Stimulated activated CD8-positive, alpha-beta memory T cell treated with anti-CD3 and anti-CD28 coated beads, Interleukin-7, amount 100 ng/mL, for 48 hours (primary cell): ENCODE measurements around the gene MCC.

Experiments used
- DNase-seq, 2 donors: peaks; one replicate each; pipeline ENCODE4 v3.0.0-alpha.2; 2020; ENCODE audit warnings: low read depth in 1 of 2; ENCODE audit errors: extremely low read depth in 1 of 2

The MCC gene

DNA sequence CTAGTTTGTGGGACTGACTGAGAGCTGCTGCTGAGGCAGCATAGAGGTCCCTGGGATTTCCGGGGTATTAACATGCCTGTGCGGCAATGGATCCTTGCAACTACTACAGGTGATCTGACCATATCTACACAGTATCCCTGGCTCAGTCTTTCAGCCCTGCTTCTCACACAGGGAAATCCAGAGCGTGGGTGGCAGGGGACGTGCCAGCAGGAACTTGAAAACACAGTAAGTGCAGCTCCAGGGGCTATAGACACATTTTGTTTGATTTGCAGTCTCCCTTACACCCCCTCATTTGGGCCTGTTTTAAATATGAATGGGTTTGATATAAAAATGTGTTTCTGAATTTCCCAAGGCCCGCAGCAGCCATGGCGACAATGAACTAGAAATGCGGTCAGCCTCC, 302.2 kb downstream of the MCC start:
- DNase-seq: no peak

DNA sequence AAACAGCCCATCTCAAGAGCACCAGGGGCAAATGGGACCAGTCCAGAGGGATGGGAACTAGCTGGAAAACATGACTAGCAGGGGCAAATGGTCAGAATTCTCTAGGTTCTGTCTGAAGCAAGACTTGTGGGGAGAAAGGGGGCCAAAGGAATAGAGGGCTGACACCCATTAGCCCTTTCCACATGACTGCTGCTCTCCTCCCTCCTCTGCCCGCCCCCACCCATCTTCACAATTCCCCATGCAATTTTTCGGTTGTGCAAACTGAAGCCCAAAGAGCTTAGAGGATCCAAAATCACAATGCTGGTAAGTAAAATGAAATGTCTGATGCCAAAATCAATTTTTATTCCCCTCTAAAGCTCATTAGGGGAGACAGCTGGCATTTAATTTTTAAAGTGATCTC, 304.6 kb downstream of the MCC start:
- DNase-seq: no peak

DNA sequence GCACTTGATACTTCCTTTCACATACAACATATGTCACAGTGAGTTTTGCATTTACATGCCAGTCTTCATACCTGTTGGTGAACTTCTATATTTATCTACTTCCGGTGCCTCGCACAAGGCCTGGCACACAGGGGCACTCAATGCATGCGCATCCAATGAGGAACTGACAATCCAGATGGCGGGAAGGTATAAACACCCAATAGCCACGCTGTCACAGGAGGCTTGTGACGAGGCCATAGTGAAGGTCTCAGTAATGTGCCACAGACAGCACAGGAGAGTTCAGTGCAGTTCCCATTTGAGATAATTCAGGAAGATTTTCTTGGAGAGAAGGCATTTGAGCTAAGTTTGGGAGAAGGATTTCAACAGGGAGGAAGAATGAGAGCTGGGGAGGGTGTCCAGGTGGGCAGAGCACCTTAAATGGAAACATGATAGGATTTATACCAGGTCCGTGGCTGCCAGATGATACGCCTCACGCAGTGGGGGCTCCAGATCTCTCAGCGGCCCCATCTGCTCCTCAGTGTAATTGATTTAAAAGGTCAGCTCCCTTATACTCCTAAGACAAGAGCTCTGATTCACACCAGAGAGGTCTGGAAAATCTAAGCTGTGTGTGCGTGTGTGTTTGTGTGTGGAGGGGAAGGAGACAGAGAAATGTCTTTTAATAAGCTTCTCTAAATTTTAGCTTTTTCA, 305.5 kb downstream of the MCC start:
- DNase-seq: no peak

DNA sequence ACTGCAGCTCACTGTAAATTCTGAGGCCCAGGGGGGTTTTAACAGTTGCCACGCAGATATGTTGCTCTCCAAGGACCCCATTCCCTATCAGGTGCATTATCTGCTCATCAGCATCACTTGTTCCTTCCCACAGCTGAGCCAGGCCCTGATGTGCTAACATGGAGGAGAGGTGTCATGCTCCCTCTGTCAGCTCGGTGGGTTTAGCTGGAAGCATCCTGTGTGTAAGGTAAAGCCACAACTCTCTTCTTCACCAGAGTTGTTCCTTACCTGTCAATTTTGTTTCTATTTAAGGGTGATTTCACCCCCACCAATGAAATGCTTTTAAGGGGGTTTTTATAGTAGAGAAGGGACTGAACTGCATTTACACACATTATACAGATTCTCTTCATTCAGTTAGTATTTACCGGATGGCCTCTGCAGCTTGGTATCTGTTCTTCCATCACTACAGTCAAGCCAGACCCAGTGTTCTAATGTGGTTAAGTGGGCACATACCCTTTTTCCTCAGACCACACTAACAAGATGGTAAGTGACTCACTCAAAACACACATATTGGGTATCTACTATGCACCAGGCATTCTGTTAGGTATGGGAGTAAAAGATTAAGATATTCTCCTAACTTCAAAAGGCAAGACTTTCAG, 306.3 kb downstream of the MCC start:
- DNase-seq: no peak

DNA sequence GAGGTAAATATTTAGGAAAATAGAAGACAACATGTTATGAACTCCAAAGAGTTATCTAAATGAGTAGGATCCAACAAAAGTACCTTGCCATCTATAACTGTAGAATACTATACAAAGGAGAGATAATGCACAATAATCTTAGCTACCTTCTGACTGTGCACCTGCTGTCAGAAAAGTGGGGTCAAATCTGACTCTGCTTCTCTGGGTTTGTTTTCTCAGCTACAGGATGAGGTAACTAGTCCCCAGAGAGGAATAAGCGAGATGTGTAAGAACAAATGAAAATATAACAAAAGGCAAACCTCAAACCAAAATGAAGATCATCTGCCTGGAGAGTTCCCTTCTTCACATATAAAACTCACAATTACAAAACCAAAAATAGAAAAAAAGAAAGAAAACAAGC, 306.8 kb downstream of the MCC start:
- no peak for DNase-seq

DNA sequence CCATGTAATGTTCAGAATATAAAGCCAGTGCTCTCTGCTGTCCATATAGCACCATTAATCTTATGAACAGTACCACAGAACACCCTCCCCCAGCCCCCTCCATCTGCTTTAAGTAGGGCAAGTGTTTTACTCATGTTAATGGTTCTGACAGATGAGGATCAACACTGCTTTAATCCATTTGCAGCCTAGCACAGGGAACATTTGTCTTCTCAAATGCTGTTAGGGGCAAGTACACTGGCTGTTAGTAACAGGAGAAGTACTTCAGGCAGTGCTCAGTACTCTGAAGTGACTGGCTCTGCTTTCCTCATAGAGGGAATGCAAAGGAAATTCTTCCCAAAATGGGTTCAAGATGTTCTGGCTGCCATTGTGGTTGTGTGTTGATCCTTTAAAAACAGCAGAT, 309.1 kb downstream of the MCC start:
- DNase-seq: no peak

DNA sequence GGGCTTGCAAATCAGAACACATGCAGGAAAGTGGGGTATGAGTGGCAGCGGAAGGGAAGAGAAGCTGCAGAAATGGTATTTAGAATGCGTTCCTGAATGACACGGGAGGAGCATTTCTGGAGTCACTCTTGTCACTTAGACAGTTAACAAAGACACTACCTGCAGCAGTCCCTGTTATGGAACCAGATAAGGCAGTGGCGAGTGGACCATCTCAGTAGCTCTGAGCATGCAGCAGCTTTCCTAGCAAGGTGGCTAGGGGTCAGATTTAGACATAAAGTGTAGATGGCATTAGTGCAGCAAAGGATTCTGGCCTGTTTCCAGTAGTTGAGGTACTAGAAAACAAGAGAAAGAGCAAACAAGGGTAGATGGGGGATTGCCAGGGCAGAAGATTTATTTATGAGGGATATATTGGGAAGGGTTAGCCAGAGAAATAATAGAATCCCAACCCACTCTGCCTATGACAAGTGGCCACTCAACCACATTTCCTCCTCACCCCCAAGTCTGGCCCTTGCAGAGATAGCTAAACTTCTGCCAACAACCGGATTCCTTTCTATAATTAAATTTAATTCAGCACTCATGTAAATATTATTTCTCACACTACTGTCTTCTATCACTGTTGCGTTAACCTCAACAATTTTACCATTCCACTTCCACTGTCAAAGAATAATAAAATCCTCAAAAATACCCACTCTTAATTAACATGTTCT, 310.0 kb downstream of the MCC start:
- no peak for DNase-seq

DNA sequence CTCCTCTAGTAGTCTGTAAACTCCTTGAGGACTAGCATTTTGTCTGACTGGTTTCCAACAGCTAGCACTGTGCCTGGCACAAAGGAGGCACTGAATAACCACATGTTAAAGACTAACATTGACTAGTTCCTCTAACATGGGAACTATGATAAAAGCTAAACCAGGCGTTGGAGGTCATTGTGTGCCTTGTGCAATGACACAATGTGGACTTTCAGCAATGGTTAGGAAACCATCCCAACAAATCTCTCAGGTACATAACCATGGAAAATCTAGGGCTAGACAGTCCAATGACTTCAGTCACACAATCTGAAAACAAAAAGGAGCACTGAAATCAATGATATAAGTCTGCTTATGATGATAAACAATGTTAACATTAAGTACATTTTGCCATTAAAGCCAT, 311.0 kb downstream of the MCC start:
- no peak for DNase-seq

DNA sequence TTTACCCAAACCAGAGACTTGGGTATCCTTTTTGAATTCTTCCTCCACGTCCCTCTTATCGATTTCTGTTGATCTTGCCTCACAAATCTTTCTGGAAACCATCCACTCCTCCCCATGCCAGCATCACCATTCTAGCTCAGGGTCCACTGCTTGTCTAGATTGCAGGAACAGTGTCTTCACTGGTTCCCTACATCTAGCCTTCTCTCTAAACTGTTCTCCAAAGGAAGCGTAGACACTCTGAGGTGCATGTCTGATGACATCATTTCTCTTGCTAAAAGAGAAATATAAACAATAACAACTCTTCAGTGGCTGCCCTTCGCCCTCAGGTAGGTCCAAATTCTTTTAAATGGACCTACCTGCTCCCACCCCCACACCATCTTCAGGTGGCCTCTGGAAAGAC, 311.5 kb downstream of the MCC start:
- no peak for DNase-seq

DNA sequence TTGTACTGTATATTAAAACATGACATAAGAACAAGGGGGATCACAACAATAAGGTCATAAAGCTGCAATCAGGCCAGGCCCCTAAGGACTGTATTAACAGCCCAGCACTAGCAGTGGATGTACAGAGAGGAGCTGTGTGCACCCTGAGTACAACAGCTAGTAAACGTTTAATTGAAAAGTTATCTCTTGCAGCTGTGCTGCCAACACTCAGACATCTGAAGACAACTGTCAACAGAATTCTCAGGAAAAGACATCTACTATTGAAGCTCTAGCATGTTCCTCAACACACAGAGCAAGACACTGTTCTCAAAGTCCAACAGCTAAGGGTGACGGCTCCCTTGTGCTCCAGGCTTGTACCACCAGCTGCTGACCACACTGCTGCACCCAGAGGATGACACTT, 312.1 kb downstream of the MCC start:
- no peak for DNase-seq

DNA sequence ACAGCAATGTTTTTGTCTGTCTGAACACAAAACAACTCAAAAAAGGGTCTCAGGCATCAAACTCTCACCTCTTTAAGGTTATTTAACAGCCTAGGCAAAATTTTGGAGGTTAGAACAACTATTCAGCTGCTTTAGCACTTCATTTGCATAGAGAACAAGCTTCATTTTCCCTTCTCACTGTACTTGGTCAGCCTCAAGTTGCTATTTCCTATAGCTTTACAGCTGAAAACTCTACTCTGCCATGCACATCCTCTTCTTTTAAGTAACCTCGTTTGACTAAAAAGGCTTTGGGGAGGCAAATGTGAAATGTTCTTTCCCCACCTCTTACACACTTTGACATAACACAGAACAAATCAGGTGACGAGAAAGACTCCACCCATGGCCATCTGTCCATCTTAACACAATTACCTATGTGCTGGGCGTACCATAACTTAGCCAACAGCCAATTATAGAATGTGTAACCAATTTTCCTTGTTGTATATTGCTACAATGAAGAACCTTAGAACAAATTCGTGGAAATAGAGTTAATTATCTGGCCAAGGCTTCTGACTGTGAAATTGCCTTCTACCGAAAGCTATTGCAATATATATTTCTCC, 315.9 kb downstream of the MCC start:
- DNase-seq: no peak

DNA sequence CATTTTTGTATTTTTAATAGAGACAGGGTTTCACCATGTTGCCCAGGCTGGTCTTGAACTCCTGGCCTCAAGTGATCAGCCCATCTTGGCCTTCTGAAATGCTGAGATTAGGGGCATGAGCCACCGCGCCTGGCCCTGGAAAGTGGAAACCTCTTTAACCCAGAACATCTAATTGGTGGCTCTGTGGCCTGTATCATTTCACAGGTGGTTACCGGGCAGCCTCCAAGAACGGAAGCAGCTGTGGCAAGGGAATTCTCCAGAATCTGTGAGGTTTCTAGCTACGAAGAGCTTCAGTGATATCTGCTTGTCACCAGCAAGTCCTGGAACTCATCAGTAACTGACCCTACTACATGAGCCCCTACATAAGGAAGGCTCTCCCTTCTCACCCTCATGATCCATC, 316.7 kb downstream of the MCC start:
- no peak for DNase-seq

DNA sequence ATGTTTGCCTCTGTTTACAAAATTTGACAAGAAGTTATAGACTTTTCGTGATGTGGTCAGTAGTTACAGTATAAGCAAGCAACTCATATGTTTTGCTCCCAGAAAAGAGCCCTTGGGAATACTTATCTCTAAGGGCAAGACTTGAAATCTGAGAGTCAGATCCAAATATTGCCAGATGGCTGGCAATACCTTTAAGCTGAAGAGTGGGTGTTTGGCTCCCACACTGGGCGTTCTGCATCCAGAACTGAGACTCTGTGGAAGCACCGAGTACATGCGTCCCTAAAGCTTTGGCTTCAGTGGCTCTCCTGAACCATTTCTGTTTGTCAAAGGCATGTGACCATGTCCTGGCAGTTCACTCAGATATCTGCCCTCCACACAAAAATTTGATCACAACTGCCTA, 317.5 kb downstream of the MCC start:
- DNase-seq: no peak

DNA sequence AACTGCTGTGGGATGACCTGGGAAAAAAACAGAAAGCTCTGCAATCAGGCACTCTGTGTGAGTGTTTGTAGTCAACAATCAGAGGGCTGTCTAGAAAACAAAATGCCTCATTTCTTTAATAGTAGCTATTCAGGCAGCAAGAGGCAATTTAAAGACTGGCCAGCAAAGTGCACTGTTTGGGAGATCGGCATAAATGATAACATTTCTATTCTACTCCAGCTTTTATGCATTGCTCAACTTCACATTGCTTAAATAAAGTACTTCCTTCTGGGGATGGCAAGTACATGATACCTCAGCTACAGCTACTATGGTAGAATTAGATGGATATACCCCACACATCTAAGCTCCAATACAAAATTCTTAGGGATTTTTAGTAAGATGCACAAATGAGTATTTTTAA, 318.5 kb downstream of the MCC start:
- DNase-seq: no peak

DNA sequence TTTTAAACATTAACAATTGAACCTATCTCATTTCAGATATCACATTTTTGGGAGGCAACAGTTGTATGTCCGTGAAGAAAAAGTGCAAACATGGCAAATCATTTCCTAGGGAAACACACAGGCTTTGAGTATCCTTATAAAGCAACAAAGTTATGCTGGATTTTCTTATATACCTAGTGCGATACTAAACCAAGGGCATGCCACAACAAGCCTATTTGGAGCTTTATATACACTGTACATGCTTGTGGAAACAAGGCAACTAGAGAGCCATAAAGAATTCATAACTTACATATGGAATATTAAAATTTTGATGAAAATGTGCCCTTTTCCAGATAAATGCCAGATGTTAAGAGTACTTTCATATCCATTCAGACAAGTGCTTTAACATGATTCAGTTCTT, 320.3 kb downstream of the MCC start:
- no peak for DNase-seq

DNA sequence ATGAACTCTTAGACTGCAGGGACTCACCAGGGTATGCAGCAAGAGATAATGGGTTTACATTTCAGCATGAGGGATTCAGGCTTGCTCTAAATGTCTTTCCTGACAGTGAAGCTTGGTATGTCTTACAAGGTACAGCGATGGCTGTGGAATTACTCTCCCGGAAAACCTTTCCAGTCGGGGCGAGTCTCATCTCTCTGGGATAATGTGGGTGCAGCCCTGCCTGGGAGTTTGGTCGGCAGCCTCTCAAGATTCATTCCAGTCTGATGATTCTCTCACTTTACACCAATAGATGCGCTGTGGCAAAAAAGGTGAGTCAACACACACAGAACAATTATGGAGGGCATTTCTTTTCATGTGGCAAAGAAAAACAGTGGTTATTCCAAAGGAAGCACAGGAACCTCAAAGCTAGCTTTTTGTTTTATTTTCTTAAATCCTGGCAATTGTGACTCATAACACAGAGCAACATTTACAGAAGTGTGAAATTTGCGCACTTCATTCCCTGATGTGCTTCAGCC, 321.3 kb downstream of the MCC start:
- no peak for DNase-seq

DNA sequence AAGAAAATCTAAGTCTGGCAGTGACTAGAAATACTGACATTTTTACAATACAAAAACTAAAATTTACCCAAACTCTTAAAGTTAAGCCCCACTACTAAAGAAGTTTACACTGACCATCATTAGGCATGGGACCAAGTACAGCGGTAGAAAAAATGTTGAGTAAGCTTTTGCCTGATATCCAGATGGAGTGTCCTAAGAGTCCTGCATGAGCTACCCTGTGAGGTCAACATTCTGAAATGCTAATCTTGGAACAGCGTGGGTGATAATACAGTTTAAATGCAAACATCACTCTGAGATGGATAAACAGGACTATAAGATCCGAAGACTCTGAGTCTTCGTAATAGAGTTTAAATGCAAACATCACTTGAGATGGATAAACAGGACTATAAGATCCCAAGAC, 322.0 kb downstream of the MCC start:
- DNase-seq: no peak

DNA sequence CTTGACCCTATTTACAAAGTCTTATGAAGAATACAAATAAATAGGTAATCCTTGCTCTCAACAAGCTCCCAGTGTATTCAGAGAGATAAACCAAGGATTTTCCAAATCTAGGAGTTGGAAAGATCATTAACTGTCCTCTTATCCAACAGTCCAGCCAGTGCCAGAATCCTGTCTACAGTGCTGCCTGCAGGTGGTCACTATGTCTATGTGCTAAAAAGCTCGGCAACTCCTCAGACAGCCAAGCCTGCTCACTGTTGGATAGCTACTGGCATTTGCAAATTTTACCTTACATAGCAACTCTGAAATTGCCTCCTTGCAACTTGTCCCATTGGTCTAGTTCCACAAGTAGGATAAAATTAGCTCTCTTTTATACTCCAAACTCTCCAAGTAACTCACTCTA, 324.2 kb downstream of the MCC start:
- no peak for DNase-seq

DNA sequence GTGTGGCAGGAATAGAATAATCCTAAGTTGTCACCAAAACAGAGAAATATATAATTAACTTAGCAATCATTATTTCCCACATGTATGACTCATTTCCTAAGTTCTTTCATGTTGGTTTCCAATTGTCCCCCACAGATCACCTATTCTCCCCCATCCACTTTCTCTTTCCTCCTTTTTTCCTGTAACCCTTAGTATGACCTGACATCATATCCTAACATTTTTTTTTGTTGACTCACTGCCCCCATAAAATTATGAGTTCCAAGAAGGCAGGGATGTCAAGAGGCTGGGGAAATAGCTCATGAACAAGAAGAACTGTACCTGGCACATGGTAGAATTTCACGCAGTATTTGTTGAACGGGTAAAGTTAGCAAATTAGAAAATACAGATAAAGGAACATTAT, 324.9 kb downstream of the MCC start:
- no peak for DNase-seq

DNA sequence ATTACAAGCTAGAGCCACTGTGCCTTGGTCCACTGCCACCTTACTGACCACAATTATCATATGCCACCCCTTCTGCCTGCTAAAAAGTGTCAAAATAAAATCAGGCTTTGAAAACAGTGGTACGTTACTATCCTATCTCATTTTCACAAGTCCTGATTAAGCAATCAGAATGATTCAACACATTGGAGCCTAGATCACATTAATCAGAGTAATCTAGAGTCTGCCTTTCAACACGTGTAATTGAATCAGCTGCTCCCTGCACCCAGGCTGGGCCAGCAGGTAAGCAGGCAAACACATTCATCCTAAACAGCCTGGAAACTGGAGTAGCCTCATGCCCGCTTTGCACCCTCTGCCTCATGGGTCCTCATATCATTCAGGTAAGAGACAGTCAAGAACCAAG, 325.5 kb downstream of the MCC start:
- no peak for DNase-seq

DNA sequence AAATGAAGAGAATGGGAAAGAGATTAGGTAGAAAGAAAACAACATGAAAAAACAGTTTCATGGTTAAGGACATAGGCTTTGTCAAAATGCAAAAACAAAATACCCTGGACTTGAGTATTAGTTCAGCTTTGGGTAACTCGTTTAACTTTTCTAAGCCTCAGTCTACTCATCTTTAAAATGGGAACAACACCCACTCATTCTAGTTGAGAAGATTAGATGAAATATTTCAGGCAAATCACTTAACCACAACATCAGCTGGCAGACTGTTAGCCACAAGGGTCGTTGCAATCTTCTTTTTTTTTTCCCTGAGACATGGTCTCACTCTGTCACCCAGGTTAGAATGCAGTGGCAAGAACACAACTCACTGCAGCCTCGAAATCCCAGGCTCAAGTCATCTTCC, 326.0 kb downstream of the MCC start:
- DNase-seq: no peak

DNA sequence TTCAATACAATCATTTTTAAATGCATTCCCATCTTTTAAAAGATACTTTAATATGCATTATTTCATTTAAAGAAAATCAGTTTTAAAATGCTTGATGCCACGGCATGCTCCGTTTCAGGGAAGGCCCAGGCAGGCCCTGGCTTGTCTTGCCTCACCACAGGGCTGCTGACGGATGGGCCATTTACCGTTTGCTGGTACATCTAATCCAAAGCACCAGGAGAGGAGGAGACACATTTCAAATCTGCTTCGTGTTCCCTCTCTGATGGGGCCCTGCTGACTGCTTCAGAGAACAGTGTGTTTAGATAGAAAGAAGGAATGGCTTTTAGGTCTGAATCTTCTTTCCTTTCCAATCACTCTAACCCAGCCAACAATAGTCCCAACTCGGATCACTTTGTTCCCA, 326.4 kb downstream of the MCC start:
- DNase-seq: no peak
